ENCODE data around the gene ORAI3.

Gene ORAI3

GRCh38 chr16:30972872-30973271 lies 24.0 kb downstream of the ORAI3 start:
- no peak for DNase-seq

GRCh38 chr16:30974348-30974747 lies 25.5 kb downstream of the ORAI3 start:
- DNase-seq: no peak

DNA sequence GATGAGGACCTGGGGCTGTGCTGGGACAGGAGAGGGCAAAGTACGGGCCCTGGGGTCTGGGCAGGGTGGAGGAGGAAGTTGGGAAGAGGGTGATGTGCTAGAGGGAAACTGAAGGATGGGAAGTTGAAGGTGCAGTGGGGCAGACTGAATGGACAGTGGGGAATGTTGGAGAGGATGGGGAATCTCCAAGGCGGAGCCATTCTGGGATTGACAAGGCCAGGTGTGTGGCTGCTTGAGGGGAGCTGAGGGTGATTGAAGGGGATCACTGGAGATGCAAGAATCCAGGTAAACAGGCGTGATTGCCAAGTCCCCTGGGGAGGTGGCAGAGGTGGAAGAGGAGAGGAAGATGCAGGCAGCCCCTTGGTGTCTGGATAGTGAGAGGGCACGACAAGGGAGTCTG lies 27.6 kb downstream of the ORAI3 start:
- DNase-seq: no peak

DNA sequence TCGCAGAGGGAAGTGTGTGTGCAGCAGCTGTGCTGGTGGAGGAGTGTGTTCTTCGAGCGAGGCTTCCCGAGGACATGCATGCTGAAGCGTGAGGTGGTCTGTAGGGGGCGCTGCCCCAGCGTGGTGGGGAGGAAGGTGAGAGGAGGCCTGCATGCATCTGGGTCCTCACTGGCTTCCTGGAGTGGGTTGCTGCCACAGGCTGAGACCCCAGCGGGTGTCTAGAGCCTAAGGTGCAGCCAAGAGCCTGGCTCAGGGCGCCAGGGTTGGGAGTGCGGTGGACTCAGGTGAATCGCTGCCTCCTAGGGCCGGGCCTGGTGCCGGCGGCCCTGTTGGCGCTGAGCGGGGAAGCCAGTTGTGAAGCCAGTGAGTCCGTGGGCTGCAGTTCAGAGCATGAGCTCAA lies 28.6 kb downstream of the ORAI3 start:
- DNase-seq: no peak

DNA sequence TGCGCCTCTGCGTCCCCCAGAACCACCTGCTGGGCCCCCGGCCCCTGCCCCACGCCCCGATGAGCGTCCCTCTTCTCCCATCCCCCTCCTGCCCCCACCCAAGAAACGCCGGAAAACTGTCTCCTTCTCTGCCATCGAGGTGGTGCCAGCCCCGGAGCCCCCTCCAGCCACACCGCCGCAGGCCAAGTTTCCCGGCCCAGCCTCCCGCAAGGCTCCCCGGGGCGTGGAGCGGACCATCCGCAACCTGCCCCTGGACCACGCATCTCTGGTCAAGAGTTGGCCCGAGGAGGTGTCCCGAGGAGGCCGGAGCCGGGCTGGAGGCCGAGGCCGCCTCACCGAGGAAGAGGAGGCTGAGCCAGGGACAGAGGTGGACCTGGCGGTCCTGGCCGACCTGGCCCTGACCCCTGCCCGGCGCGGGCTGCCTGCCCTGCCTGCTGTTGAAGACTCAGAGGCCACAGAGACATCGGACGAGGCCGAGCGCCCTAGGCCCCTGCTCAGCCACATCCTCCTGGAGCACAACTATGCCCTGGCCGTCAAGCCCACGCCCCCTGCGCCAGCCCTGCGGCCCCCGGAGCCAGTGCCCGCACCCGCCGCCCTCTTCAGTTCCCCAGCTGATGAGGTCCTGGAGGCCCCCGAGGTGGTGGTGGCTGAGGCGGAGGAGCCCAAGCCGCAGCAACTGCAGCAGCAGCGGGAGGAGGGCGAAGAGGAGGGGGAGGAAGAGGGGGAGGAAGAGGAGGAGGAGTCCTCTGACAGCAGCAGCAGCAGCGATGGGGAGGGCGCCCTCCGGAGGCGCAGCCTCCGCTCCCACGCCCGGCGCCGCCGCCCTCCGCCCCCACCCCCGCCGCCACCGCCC lies 30.5 kb downstream of the ORAI3 start:
- DNase-seq: no peak

GRCh38 chr16:30980023-30980371 lies 31.1 kb downstream of the ORAI3 start:
- no peak for DNase-seq

- DNase-seq: no peak
Observed at GRCh38 chr16:30980434-30980833, 31.6 kb downstream of the ORAI3 start.

DNA sequence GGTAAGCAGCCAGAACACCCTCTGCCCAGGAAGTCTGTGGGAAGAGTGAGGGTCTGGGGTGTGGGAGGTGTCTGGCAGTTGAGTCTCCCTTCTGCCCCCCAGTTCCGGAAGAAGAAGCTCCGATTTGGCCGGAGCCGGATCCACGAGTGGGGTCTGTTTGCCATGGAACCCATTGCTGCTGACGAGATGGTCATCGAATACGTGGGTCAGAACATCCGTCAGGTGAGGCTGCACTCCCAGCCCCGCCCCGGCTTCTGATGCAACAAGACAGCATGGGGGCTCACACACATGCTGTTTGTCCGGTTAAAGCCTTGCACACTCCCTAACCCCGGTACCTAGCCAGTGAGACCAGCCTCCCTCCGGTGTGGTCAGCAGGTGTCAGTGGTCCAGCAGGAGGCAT lies 32.1 kb downstream of the ORAI3 start:
- DNase-seq: no peak

- no peak for DNase-seq
Observed at GRCh38 chr16:30982548-30983288, 33.9 kb downstream of the ORAI3 start.

DNA sequence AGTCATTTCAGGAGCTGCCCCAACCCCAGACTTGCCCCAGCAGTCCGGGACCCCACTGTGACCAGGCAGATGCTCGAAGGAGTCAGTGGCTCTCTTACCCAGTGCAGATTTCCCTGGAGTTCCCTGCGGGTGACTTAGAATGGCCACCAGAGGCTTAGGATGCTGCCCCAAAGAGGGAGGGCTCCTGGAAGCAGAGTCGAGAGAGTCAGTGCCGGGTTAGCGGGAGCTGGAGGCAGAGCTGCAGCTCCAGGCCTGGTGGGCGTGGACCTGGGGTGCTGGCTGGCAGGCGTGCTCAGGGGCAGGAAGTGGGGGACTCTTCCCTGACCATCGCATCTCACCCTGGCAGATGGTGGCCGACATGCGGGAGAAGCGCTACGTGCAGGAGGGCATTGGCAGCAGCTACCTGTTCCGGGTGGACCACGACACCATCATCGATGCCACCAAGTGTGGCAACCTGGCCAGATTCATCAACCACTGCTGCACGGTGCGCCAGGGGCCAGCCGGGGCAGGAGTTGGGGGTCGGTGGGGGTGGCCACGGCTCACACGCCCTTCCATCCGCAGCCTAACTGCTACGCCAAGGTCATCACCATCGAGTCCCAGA lies 34.5 kb downstream of the ORAI3 start:
- no peak for DNase-seq

- DNase-seq: no peak
Observed at GRCh38 chr16:30983898-30984610, 35.2 kb downstream of the ORAI3 start.

- DNase-seq: no peak
Observed at GRCh38 chr16:30984669-30985400, 36.0 kb downstream of the ORAI3 start, which contains the start of gene HSD3B7. TSS of gene HSD3B7 (plus strand) at chr16:30985207. CDS start at chr16:30985659, 452 bp downstream.

- DNase-seq: no peak
Observed at GRCh38 chr16:30985401-30986128, 36.7 kb downstream of the ORAI3 start.

DNA sequence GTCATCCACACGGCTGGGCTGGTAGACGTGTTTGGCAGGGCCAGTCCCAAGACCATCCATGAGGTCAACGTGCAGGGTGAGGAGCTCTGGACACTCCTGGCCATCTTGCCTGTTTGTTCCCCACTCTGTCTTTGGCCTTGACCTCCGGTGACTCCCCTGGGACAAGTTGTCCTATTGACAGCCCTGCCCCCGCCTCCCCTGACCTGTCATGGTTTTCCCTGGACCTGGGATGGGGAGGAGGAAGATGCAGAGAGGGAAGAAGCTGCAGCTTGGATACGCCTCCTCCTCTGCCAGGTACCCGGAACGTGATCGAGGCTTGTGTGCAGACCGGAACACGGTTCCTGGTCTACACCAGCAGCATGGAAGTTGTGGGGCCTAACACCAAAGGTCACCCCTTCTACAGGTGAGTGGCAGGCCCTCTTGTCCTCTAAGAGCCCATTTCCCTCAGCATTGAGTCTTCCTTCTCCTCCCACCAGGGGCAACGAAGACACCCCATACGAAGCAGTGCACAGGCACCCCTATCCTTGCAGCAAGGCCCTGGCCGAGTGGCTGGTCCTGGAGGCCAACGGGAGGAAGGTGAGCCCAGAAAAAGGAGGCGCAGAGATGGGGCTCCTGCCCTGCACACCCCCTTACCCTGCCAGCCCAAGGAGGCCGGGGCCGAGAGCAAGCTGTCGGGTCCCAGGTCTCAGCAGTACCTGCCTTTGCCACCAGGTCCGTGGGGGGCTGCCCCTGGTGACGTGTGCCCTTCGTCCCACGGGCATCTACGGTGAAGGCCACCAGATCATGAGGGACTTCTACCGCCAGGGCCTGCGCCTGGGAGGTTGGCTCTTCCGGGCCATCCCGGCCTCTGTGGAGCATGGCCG lies 37.5 kb downstream of the ORAI3 start:
- no peak for DNase-seq

- DNase-seq: no peak
Observed at GRCh38 chr16:30987581-30988190, 38.8 kb downstream of the ORAI3 start.

DNA sequence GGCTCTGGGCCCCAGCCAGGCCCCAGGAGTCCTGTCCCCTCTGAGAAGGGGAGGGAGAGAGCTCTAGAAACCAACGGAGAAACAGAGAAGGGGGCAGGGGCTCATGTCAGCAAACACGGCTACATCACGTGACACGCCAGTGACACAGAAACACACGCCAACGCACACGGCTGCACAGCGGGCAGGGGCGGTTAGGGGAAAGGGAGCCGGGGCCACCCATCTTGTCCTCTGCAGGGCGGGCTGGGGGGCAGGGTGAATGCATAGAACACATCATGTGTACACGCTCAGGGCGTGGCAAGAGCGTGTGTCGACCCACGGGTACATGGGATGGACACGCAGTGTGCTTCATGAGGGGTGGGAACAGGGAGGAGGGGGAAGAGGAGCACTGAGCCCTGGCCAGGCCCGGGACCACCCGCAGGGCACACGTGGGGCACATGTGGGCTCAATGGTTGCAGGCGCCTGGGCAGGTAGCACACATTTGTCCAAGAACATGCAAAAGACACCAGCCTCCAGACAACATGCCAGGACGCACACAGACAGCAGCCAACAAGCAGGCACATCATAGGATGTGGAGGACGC lies 40.7 kb downstream of the ORAI3 start:
- DNase-seq: no peak

GRCh38 chr16:30990105-30990504 lies 41.2 kb downstream of the ORAI3 start:
- no peak for DNase-seq

- no peak for DNase-seq
Observed at GRCh38 chr16:30991052-30991451, 42.2 kb downstream of the ORAI3 start.

DNA sequence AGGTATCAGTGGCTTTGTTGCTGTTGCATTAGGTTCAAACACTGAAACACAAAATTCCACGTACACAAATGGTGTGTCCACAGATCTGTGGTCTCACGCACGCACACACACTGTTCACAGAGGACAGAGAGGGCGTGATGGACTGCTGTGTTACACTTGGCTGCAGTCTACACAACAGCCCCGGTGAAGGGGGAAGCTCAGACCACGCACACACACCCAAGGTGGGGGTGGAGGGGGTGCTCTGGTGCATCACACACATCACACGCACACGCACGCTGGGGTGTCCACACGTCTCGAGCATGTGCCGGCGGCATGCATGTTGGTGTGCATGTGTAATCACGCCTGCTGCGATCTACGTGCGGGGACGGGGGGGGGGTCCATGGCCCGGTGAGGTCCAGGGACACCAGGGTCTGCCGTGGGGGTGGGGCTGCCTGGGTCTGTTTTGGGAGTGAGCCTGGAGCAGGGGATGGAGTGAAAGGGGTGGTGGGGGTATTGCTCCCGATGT lies 43.5 kb downstream of the ORAI3 start:
- DNase-seq: no peak
